ENCODE results near the gene LENEP. TPM values are rescaled to one million over a fixed set of nuclear protein-coding genes. Genes with fewer than 3 reads are reported as not detected.
A peak's percentile ranks its signal among the peaks of the same experiment; 100 is the strongest.

Gene LENEP
- total and polyA plus RNA-seq, 8 donors = 0.29 TPM; not detected in 7

DNA sequence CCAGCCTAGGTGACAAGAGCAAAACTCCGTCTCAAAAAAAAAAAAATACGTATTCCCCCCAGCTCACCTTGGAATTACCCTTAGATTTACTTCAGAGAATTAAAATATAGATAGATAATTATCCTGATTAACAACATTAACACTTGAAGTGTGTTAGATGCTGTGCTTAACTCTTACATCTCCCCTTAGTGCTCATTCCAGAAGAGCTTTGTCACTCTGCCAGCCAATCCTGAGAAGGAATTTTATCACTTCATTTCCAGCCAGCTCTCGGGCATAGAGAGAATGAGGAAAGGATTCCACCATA is 21.2 kb upstream of the LENEP start:
- intact Hi-C loops (cut with DNase I) = no loop called here
- H3K9me3 ChIP-seq = no peaks in the 10 kb centered on the region
- H3K4me3 ChIP-seq = peak overlapping the region in 2 of 4 donors; percentile 52 to 73
- TF ChIP-seq, protein P1, sequence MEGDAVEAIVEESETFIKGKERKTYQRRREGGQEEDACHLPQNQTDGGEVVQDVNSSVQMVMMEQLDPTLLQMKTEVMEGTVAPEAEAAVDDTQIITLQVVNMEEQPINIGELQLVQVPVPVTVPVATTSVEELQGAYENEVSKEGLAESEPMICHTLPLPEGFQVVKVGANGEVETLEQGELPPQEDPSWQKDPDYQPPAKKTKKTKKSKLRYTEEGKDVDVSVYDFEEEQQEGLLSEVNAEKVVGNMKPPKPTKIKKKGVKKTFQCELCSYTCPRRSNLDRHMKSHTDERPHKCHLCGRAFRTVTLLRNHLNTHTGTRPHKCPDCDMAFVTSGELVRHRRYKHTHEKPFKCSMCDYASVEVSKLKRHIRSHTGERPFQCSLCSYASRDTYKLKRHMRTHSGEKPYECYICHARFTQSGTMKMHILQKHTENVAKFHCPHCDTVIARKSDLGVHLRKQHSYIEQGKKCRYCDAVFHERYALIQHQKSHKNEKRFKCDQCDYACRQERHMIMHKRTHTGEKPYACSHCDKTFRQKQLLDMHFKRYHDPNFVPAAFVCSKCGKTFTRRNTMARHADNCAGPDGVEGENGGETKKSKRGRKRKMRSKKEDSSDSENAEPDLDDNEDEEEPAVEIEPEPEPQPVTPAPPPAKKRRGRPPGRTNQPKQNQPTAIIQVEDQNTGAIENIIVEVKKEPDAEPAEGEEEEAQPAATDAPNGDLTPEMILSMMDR (IDR thresholded peaks at IDR 0.05) = no peak
- H3K4me1 ChIP-seq = peaks cover 12 to 26% (median 22%) of the 10 kb centered on the region in 3 donors
- H3K27me3 ChIP-seq = no peaks in the 10 kb centered on the region
- ATAC-seq (no peak), FAIRE-seq (no peak), DNase-seq (no peak)
- peak overlapping the region; percentile 90 to 98 (median 96) for H3K27ac ChIP-seq
- H3K36me3 ChIP-seq = peaks cover 0 to 13% (median 6%) of the 10 kb centered on the region in 3 donors
- 47 to 61% methylated on average over 3 of the region's 3 CpGs for WGBS, 2 donors

DNA sequence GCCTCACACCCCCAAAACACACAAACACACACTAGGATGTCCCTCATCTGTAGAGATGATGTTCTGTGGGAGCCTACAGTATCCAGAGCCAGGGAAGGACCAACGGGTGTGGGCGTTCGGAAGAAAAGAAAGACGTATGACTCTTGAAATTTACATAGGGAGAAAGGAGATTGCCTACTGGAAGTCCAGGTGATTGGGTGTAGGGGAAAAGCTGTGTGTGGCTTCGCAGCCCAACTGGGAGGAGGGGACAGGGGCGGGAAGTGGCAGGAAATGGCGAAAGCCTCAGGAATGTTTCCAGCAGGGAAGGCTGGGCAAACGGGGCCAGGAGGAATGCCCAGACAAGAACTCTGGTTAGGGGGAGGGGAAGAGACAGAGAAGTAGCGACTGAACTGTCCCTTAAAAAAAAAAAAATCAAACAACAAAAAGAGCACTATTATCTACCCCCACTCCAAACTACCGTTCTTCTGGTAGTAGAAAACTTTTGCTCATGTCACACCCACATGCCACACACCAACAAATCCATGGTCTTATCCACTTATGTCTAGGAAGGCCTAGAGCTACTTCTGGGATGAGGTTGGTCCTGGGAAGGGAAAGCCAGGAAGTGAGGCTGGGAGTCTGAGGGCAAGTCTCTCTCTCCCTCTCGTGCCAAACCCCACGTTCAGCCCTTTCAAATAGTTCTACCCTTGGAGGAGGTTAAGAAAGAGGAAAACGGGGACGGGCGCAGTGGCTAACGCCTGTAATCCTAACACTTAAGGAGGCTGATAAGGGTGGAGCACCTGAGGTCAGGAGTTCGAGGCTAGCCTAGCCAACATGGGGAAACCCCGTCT is 20.7 kb upstream of the LENEP start:
- TF ChIP-seq, protein P1 (IDR thresholded peaks at IDR 0.05) = no peak
- Histone ChIP-seq H3K9me3 (no peaks in the 10 kb centered on the region), H3K36me3 (peaks cover 0 to 7% (median under 1%) of the 10 kb centered on the region in 3 donors), H3K4me1 (peaks cover 12 to 26% (median 22%) of the 10 kb centered on the region in 3 donors), H3K27ac (peak overlapping the region; percentile 90 to 98 (median 96)), H3K27me3 (no peaks in the 10 kb centered on the region), H3K4me3 (peak overlapping the region in 2 of 4 donors; percentile 52 to 73)
- intact Hi-C loops (cut with DNase I) = no loop called here
- FAIRE-seq (no peak), ATAC-seq (peak; percentile 17 to 27 (median 27)), DNase-seq (peak in 5 of 6 donors; percentile 77 to 84 (median 83))
- WGBS, 2 donors = 9 to 10% methylated on average over 18 of the region's 18 CpGs

DNA sequence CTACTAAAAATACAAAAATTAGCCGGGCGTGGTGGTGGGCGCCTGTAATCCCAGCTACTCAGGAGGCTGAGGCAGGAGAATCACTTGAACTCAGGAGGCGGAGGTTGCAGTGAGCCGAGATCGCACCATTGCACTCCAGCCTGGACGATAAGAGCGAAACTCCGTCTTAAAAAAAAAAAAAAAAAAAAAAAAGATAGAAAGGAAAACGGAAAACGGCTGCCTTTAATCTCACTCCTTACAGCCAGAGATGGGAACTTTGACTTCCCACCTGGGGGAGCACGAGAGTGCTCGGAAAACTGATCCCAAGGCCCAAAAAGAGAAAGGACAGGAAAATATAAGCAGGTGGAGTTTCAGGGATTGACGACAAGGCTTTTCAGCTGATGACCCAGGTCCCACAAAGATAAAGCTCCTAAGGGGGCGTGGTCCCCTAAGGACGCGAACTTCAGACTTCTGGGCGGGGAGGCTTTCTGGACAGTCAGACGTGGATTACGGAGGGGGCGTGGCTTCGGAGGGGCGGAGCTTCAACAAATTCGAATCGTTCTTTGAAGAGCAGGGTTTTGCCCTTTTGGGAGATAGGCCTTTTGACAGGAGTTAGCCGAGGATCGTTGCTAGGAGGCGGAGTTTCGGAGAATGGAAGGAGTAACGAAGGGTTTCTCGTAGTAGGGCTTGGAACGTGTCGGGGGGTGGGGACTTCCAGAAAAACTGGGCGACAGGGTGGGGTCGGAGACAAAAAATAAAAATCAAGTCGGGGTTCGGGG is 19.9 kb upstream of the LENEP start:
- Histone ChIP-seq H3K9me3 (no peaks in the 10 kb centered on the region), H3K4me1 (peaks cover 12 to 26% (median 22%) of the 10 kb centered on the region in 3 donors), H3K27me3 (no peaks in the 10 kb centered on the region), H3K36me3 (no peaks in the 10 kb centered on the region), H3K4me3 (peak overlapping the region; percentile 45 to 73 (median 58)), H3K27ac (peak overlapping the region; percentile 90 to 98 (median 96))
- DNase-seq = peak; percentile 96 to 98 (median 98)
- TF ChIP-seq, protein P1 (IDR thresholded peaks at IDR 0.05) = no peak
- FAIRE-seq = no peak
- 3% methylated on average over 36 to 37 of the region's 37 CpGs for WGBS, 2 donors
- intact Hi-C loops (cut with DNase I) = no loop called here
- ATAC-seq = peak; percentile 64 to 75 (median 68)

DNA sequence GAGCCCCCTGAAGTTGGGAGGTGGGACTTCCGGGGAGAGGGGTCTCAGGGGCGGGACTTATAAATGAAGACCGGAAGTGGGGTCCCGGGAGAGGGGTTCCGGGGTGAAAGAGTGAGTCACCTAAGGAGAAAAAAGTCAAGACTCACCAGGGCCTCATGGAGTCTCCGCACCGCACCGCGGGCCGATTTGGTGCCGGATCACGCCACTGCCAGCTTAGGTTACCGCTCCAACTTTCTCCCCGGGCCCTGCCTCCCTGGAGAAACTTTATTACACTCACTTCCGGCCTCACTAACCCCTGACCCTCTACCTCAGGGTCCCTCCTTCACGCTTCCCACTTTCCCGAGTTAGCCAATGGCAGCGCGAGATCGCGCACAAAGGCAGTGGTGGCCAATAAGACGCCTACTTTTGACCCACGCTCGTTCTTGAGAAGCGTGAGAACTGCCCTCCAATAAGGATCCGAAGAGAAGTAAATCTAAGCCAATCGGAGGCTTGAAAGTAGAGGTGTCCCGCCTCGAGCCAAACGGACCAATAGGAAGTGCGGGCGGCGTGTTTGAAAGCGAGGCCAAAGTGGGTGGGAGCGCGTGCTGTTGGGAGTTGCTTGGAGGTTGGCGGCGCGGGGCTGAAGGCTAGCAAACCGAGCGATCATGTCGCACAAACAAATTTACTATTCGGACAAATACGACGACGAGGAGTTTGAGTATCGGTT is 19.1 kb upstream of the LENEP start, which contains the start of gene CKS1B:
TSS of gene CKS1B (plus strand) at position 580 of the 706 bp plus-strand sequence. CDS start at position 645, 65 bp downstream.
- intact Hi-C loops (cut with DNase I) = no loop called here

More for the DNA sequence above, 19.1 kb upstream of the LENEP start, which contains the start of gene CKS1B:
- Histone ChIP-seq H3K9me3 (no peaks in the 10 kb centered on the region), H3K27ac (peak within 1 kb of the TSS; percentile 90 to 98 (median 96)), H3K27me3 (no peaks in the 10 kb centered on the region), H3K36me3 (no peaks in the 10 kb centered on the region), H3K4me1 (peaks cover 12 to 26% (median 22%) of the 10 kb centered on the region in 3 donors), H3K4me3 (peak within 1 kb of the TSS; percentile 45 to 73 (median 58))
- peak; percentile 81 to 88 (median 84) for ATAC-seq
- DNase-seq = peak; percentile 90 to 98 (median 98)
- TF ChIP-seq, protein P1 (IDR thresholded peaks at IDR 0.05) = no peak
- peak; percentile 97 for FAIRE-seq
- WGBS, 2 donors = 0 to 1% methylated on average over 47 of the region's 47 CpGs

Measured in pancreas (tissue), 10 donors.